ENCODE measurements around the gene ARHGEF11. TPM values are rescaled to one million over a fixed set of nuclear protein-coding genes. Genes with fewer than 3 reads are reported as not detected.

Gene ARHGEF11
- total RNA-seq, 4 donors from 2014 or later, result 36.5 to 54.2 (median 41.2) TPM

- Histone ChIP-seq H3K4me1 (peaks cover 0 to 16% (median 14%) of the 10 kb centered on the region in 4 donors), H3K4me3 (no peak overlapping the region), H3K36me3 (peaks cover 0 to 33% (median 27%) of the 10 kb centered on the region in 4 donors), H3K27ac (replicated peaks in 1 of 4) (no peak overlapping the region), H3K27me3 (peaks cover 0 to 14% (median 9%) of the 10 kb centered on the region in 4 donors), H3K9me3 (no peaks in the 10 kb centered on the region)
- 92% methylated on average over 4 of the region's 6 CpGs for WGBS
- TF ChIP-seq POLR2A (IDR thresholded peaks at IDR 0.05; ENCODE audit: low read depth) (no peak), EP300 (IDR thresholded peaks at IDR 0.05) (no peak), CTCF (IDR thresholded peaks at IDR 0.05) (no peak), POLR2AphosphoS5 (IDR thresholded peaks at IDR 0.05) (no peak)
- intact Hi-C loops (cut with DNase I), result no loop called here
- no peak for DNase-seq (ENCODE audit: extremely low spot score)
These were observed 112.4 kb downstream of the ARHGEF11 start for GRCh38 chr1:156933136-156933535.

GRCh38 chr1:156931974-156932710 is 113.4 kb downstream of the ARHGEF11 start:
- H3K27ac ChIP-seq (replicated peaks in 1 of 4), result no peak overlapping the region
- peak overlapping the region; percentile 11 to 33 (median 26) for H3K4me3 ChIP-seq
- intact Hi-C loops (cut with DNase I), result no loop called here
- H3K9me3 ChIP-seq, result no peaks in the 10 kb centered on the region
- no peak for DNase-seq (ENCODE audit: extremely low spot score)
- WGBS, result 60% methylated on average over 5 of the region's 8 CpGs
- H3K27me3 ChIP-seq, result peaks cover 4 to 24% (median 13%) of the 10 kb centered on the region in 4 donors
- peaks cover 0 to 23% (median 17%) of the 10 kb centered on the region in 4 donors for H3K36me3 ChIP-seq
- TF ChIP-seq CTCF (IDR thresholded peaks at IDR 0.05) (no peak), POLR2AphosphoS5 (IDR thresholded peaks at IDR 0.05) (no peak), POLR2A (IDR thresholded peaks at IDR 0.05; ENCODE audit: low read depth) (no peak), EP300 (IDR thresholded peaks at IDR 0.05) (no peak)
- H3K4me1 ChIP-seq, result peaks cover 8 to 26% (median 23%) of the 10 kb centered on the region in 4 donors

- Histone ChIP-seq H3K36me3 (peaks cover 0 to 16% (median 14%) of the 10 kb centered on the region in 4 donors), H3K4me3 (peak overlapping the region; percentile 11 to 33 (median 26)), H3K27me3 (peaks cover 4 to 31% (median 19%) of the 10 kb centered on the region in 4 donors), H3K9me3 (no peaks in the 10 kb centered on the region), H3K27ac (replicated peaks in 1 of 4) (no peak overlapping the region), H3K4me1 (peaks cover 8 to 29% (median 25%) of the 10 kb centered on the region in 4 donors)
- WGBS, result 44% methylated on average over 11 of the region's 11 CpGs
- intact Hi-C loops (cut with DNase I), result no loop called here
- no peak for DNase-seq (ENCODE audit: extremely low spot score)
- TF ChIP-seq CTCF (IDR thresholded peaks at IDR 0.05) (no peak), POLR2AphosphoS5 (IDR thresholded peaks at IDR 0.05) (peak in 1 of 2 donors; percentile 9), POLR2A (IDR thresholded peaks at IDR 0.05; ENCODE audit: low read depth) (no peak), EP300 (IDR thresholded peaks at IDR 0.05) (no peak)
These were observed 114.2 kb downstream of the ARHGEF11 start for GRCh38 chr1:156931211-156931952.

GRCh38 chr1:156930483-156930882 is 115.1 kb downstream of the ARHGEF11 start:
- DNase-seq (ENCODE audit: extremely low spot score), result no peak
- 71% methylated on average over 4 of the region's 4 CpGs for WGBS
- no peak overlapping the region for H3K27ac ChIP-seq (replicated peaks in 1 of 4)
- TF ChIP-seq CTCF (IDR thresholded peaks at IDR 0.05), result no peak
- TF ChIP-seq POLR2AphosphoS5 (IDR thresholded peaks at IDR 0.05), result no peak
- no peak for TF ChIP-seq POLR2A (IDR thresholded peaks at IDR 0.05; ENCODE audit: low read depth)
- no peak for TF ChIP-seq EP300 (IDR thresholded peaks at IDR 0.05)
- no peaks in the 10 kb centered on the region for H3K9me3 ChIP-seq
- intact Hi-C loops (cut with DNase I), result no loop called here
- peaks cover 8 to 29% (median 25%) of the 10 kb centered on the region in 4 donors for H3K4me1 ChIP-seq
- peaks cover 0 to 7% (median 6%) of the 10 kb centered on the region in 4 donors for H3K36me3 ChIP-seq
- no peak overlapping the region for H3K4me3 ChIP-seq
- peaks cover 4 to 39% (median 20%) of the 10 kb centered on the region in 4 donors for H3K27me3 ChIP-seq
